Cardiac muscle cell (in vitro differentiated cells and primary cell): ENCODE data around the gene ANKRD40CL. TPM values are rescaled to one million over a fixed set of nuclear protein-coding genes. Genes with fewer than 3 reads are reported as not detected.

ENCODE experiments used
- DNase-seq, 2 donors: peaks; one replicate each; pipeline versions ENCODE4 v3.0.0 to v3.0.0-alpha.2; 2010 to 2017; ENCODE audit warnings: low read depth in 1 of 2, low spot score in 1 of 2
- H3K27ac ChIP-seq: fragments of 200-600 bp; sonication (generic); 2 replicates; pipeline ENCODE4 v1.5.1; 2016
- H3K27me3 ChIP-seq: fragments of 200-600 bp; sonication (generic); 2 replicates; pipeline ENCODE4 v1.6.0; 2016; ENCODE audit warnings: control low read depth
- H3K36me3 ChIP-seq: fragments of 200-600 bp; sonication (generic); 2 replicates; pipeline ENCODE4 v1.5.1; 2016; ENCODE audit warnings: control low read depth
- H3K4me1 ChIP-seq: fragments of 200-600 bp; sonication (generic); 2 replicates; pipeline ENCODE4 v1.8.1; 2017; ENCODE audit warnings: low read depth, mild to moderate bottlenecking, mixed run types
- H3K4me3 ChIP-seq: fragments of 200-600 bp; sonication (generic); 2 replicates; pipeline ENCODE4 v1.5.1; 2016; ENCODE audit warnings: mild to moderate bottlenecking
- H3K9me3 ChIP-seq: fragments of 200-600 bp; sonication (generic); 2 replicates; pipeline ENCODE4 v1.5.1; 2017; ENCODE audit warnings: low read depth, mild to moderate bottlenecking, control low read depth
- CTCF ChIP-seq: IDR thresholded peaks from 2 replicates; pipeline ENCODE4 v1.5.1; 2012; ENCODE audit warnings: low read depth, mild to moderate bottlenecking, low read length
- polyA plus RNA-seq: library from polyadenylated mRNA; unstranded; fragments of >200 nt; fragmentation: Nextera tagmentation; extraction: Ambion mirVana; gene quantifications from 2 replicates; pipeline ENCODE4 v1.2.1, GENCODE V29; 2016
- total RNA-seq: library from RNA; depleted of rRNA; stranded (reverse); fragments of >200 nt; gene quantifications from 2 replicates; pipeline ENCODE4 v1.2.3, GENCODE V29; 2016

Gene ANKRD40CL
- total and polyA plus RNA-seq, 2 experiments from 2014 or later: not detected

- Histone ChIP-seq H3K27ac (no peak overlapping the region), H3K36me3 (no peaks in the 10 kb centered on the region), H3K4me3 (no peak overlapping the region), H3K9me3 (no peaks in the 10 kb centered on the region), H3K27me3 (no peaks in the 10 kb centered on the region), H3K4me1 (no peaks in the 10 kb centered on the region)
- TF ChIP-seq CTCF: no peak
- no peak for DNase-seq
Measured at GRCh38 chr17:50779747-50780353, 12.5 kb upstream of the ANKRD40CL start.

GRCh38 chr17:50778988-50779387 is 11.7 kb upstream of the ANKRD40CL start:
- H3K36me3 ChIP-seq: no peaks in the 10 kb centered on the region
- no peak for DNase-seq
- no peak for TF ChIP-seq CTCF

GRCh38 chr17:50778471-50778870 is 11.2 kb upstream of the ANKRD40CL start:
- Histone ChIP-seq H3K4me3 (no peak overlapping the region), H3K36me3 (no peaks in the 10 kb centered on the region), H3K27me3 (no peaks in the 10 kb centered on the region), H3K27ac (no peak overlapping the region), H3K9me3 (no peaks in the 10 kb centered on the region), H3K4me1 (no peaks in the 10 kb centered on the region)
- no peak for DNase-seq
- no peak for TF ChIP-seq CTCF

More at GRCh38 chr17:50778988-50779387, 11.7 kb upstream of the ANKRD40CL start:
- Histone ChIP-seq H3K9me3 (no peaks in the 10 kb centered on the region), H3K27ac (no peak overlapping the region), H3K27me3 (no peaks in the 10 kb centered on the region), H3K4me3 (no peak overlapping the region), H3K4me1 (no peaks in the 10 kb centered on the region)

- Histone ChIP-seq H3K27me3 (no peaks in the 10 kb centered on the region), H3K9me3 (no peaks in the 10 kb centered on the region), H3K36me3 (no peaks in the 10 kb centered on the region), H3K27ac (no peak overlapping the region), H3K4me3 (no peak overlapping the region), H3K4me1 (no peaks in the 10 kb centered on the region)
- no peak for TF ChIP-seq CTCF
- no peak for DNase-seq
Measured at GRCh38 chr17:50775926-50776325, 8.6 kb upstream of the ANKRD40CL start.

- Histone ChIP-seq H3K9me3 (no peaks in the 10 kb centered on the region), H3K4me3 (no peak overlapping the region), H3K27me3 (no peaks in the 10 kb centered on the region), H3K27ac (no peak overlapping the region), H3K36me3 (no peaks in the 10 kb centered on the region), H3K4me1 (no peaks in the 10 kb centered on the region)
- no peak for TF ChIP-seq CTCF
- no peak for DNase-seq
Measured at GRCh38 chr17:50774225-50774803, 7.0 kb upstream of the ANKRD40CL start.
